B cell (primary cell): ENCODE data around the gene SLC16A12. TPM values are rescaled to one million over a fixed set of nuclear protein-coding genes. Genes with fewer than 3 reads are reported as not detected.

Experiments used
- ATAC-seq: fragments of 200-7000 bp; cut with Tn5 transposase; one replicate; pipeline ENCODE4 v1.10.0; 2021; ENCODE audit warnings: low read depth, mild to moderate bottlenecking, moderate number of reproducible peaks, moderate library complexity
- CTCF ChIA-PET: fragments of 350-600 bp; sonication (Branson Sonifier 250); formaldehyde crosslinking; loops from one replicate; lab custom pipeline; 2021; ENCODE audit warnings: antibody characterized with exemption, inconsistent platforms; lab: Charles Lee
- POLR2A ChIA-PET: fragments of 350-600 bp; sonication (Branson Sonifier 250); formaldehyde crosslinking; loops from one replicate; lab custom pipeline; 2021; ENCODE audit warnings: antibody characterized with exemption; lab: Charles Lee
- DNase-seq: peaks from one replicate; pipeline ENCODE4 v3.0.0; 2013
- H2AFZ ChIP-seq: 2 replicates; pipeline ENCODE4 v1.6.1; 2012; ENCODE audit warnings: mild to moderate bottlenecking, low read depth, low read length; ENCODE audit not compliant: insufficient read depth, poor library complexity, severe bottlenecking
- H3K27ac ChIP-seq, 2 donors: 1 replicate in 1 of 2; 2 replicates in 1 of 2; pipeline ENCODE4 v1.5.1; 2012 to 2013; ENCODE audit warnings: low read length in 2 of 2, mild to moderate bottlenecking in 2 of 2, moderate library complexity in 1 of 2
- H3K27me3 ChIP-seq, 4 experiments: fragments of 200-600 bp in 1 of 4; sonication (generic) in 1 of 4; replicated peaks in 1 of 4; 1 replicate in 2 of 4; 2 replicates in 2 of 4; pipeline versions ENCODE4 v1.6.1 to v1.7.0; 2013 to 2016; ENCODE audit warnings: low read length in 3 of 4, mild to moderate bottlenecking in 2 of 4, mixed read lengths in 1 of 4, moderate library complexity in 1 of 4; ENCODE audit not compliant: insufficient read depth in 4 of 4, control insufficient read depth in 3 of 4; ENCODE audit errors: control extremely low read depth in 1 of 4
- H3K36me3 ChIP-seq, 2 experiments: replicated peaks in 1 of 2; 1 replicate in 1 of 2; 2 replicates in 1 of 2; pipeline versions ENCODE4 v1.6.1 to v1.7.1; 2013; ENCODE audit warnings: low read length in 1 of 2; ENCODE audit not compliant: insufficient read depth in 2 of 2, control insufficient read depth in 1 of 2; ENCODE audit errors: control extremely low read depth in 1 of 2, extremely low read depth in 1 of 2
- H3K4me1 ChIP-seq, 2 donors: fragments of 200-600 bp in 1 of 2; sonication (generic) in 1 of 2; 1 replicate in 1 of 2; 2 replicates in 1 of 2; pipeline versions ENCODE4 v1.5.1 to v1.6.1; 2013 to 2017; ENCODE audit warnings: low read length in 2 of 2; ENCODE audit not compliant: control insufficient read depth in 2 of 2, insufficient read depth in 2 of 2
- H3K4me2 ChIP-seq: replicated peaks from 2 replicates; pipeline ENCODE3; 2012; ENCODE audit warnings: mild to moderate bottlenecking, low read depth, low read length; ENCODE audit not compliant: poor library complexity, severe bottlenecking
- H3K4me3 ChIP-seq, 5 experiments: fragments of 200-600 bp in 1 of 5; sonication (generic) in 1 of 5; 1 replicate in 3 of 5; 2 replicates in 2 of 5; pipeline versions ENCODE4 v1.5.1 to v1.7.0; 2011 to 2016; ENCODE audit warnings: low read length in 4 of 5, mild to moderate bottlenecking in 4 of 5, low read depth in 2 of 5, control low read depth in 1 of 5, moderate library complexity in 1 of 5; ENCODE audit not compliant: insufficient read depth in 1 of 5; ENCODE audit errors: control extremely low read depth in 1 of 5, extremely low read depth in 1 of 5
- H3K79me2 ChIP-seq: fragments of 200-600 bp; sonication (generic); one replicate; pipeline ENCODE4 v1.6.0; 2016; ENCODE audit warnings: low read length; ENCODE audit not compliant: control insufficient read depth, insufficient read depth
- H3K9ac ChIP-seq: fragments of 200-600 bp; sonication (generic); 2 replicates; pipeline ENCODE4 v1.6.1; 2017; ENCODE audit warnings: mild to moderate bottlenecking, low read length, moderate library complexity
- H3K9me3 ChIP-seq, 3 donors: one replicate each; pipeline versions ENCODE4 v1.6.1 to v1.7.1; 2013; ENCODE audit warnings: low read length in 2 of 3; ENCODE audit not compliant: control insufficient read depth in 2 of 3, insufficient read depth in 1 of 3; ENCODE audit errors: control extremely low read depth in 1 of 3
- H4K20me1 ChIP-seq: 2 replicates; pipeline ENCODE4 v1.6.0; 2012; ENCODE audit warnings: mild to moderate bottlenecking, low read length; ENCODE audit not compliant: insufficient read depth, control insufficient read depth, poor library complexity, severe bottlenecking
- H3K27ac Mint-ChIP-seq: one replicate; pipeline ENCODE4 v1.8.0; 2021; ENCODE audit warnings: mixed read lengths
- H3K27me3 Mint-ChIP-seq: one replicate; pipeline ENCODE4 v1.8.0; 2021; ENCODE audit warnings: mixed read lengths
- H3K4me1 Mint-ChIP-seq: one replicate; pipeline ENCODE4 v1.8.0; 2021; ENCODE audit warnings: mixed read lengths
- H3K4me3 Mint-ChIP-seq: one replicate; pipeline ENCODE4 v1.8.0; 2021; ENCODE audit warnings: mixed read lengths
- H3K9me3 Mint-ChIP-seq: one replicate; pipeline ENCODE4 v1.8.0; 2022; ENCODE audit warnings: mixed read lengths; ENCODE audit not compliant: insufficient read depth
- CTCF ChIP-seq: fragments of 200-600 bp; IDR thresholded peaks from one replicate; pipeline ENCODE4 v1.8.0; 2022; ENCODE audit warnings: antibody characterized with exemption, mild to moderate bottlenecking
- EZH2 ChIP-seq: IDR thresholded peaks from 2 replicates; pipeline ENCODE4 v1.6.1; 2012; ENCODE audit warnings: borderline replicate concordance, low read depth, mild to moderate bottlenecking, moderate library complexity, low read length; ENCODE audit not compliant: insufficient read depth, poor library complexity, severe bottlenecking
- WGBS: methylation state at CpG from one replicate; pipeline ENCODE4 v1.1.5; 2013; ENCODE audit warnings: missing lambda C conversion rate; ENCODE audit not compliant: insufficient coverage; 5-methylcytosine and 5-hydroxymethylcytosine counted together
- intact Hi-C: fragments of 100-400 bp; cut with micrococcal nuclease; formaldehyde crosslinking; loops from one replicate; pipeline ENCODE4 v1.10.0; 2022
- polyA plus RNA-seq: library from polyadenylated mRNA; depleted of rRNA; stranded (reverse); fragments of >200 nt; gene quantifications from 2 replicates; pipeline ENCODE4 v1.2.3, GENCODE V29; 2012
- total RNA-seq, 2 donors: library from RNA; stranded (reverse); fragments of 120-200 nt in 1 of 2; gene quantifications; 1 replicate in 1 of 2; 2 replicates in 1 of 2; pipeline versions ENCODE4 v1.2.3 to v1.2.4, GENCODE V29; 2013 to 2022

The SLC16A12 gene
- total and polyA plus RNA-seq, 2 donors (not counting 1 experiment from before 2014, with no cell fraction given) = not detected

- Histone ChIP-seq H3K36me3 (no peaks in the 10 kb centered on the region), H3K9ac (no peak overlapping the region), H3K4me2 (no peak overlapping the region), H3K4me3 (no peak overlapping the region), H3K27me3 (peaks cover 0 to 7% (median 3%) of the 10 kb centered on the region in 4 experiments), H3K27ac (no peak overlapping the region), H4K20me1 (no peaks in the 10 kb centered on the region), H3K9me3 (peaks cover 0 to 7% (median 1%) of the 10 kb centered on the region in 3 donors), H3K4me1 (no peaks in the 10 kb centered on the region), H3K79me2 (no peaks in the 10 kb centered on the region), H2AFZ (no peak overlapping the region)
- peaks cover 3% of the 10 kb centered on the region for H3K9me3 Mint-ChIP-seq
- DNase-seq = no peak
- no peaks in the 10 kb centered on the region for H3K4me1 Mint-ChIP-seq
- H3K27me3 Mint-ChIP-seq = peaks cover 45% of the 10 kb centered on the region
- no CpG with 5 or more reads among the region's 1 CpG for WGBS
- TF ChIP-seq EZH2 (no peak), CTCF (no peak)
- ATAC-seq = no peak
- ChIA-PET POLR2A (no interaction called here), CTCF (no interaction called here)
- intact Hi-C loops = no loop called here
- H3K4me3 Mint-ChIP-seq = no peak overlapping the region
- no peak overlapping the region for H3K27ac Mint-ChIP-seq
Measured at GRCh38 chr10:89442289-89442688, 93.1 kb downstream of the SLC16A12 start.

- CTCF ChIA-PET = interaction anchor here (1.1 to 1.3 kb wide), 2 partner anchors 11 to 12 kb away, joined by 3 read pairs; no protein-coding TSS in a partner anchor
- H3K79me2 ChIP-seq = no peaks in the 10 kb centered on the region
- H3K4me1 Mint-ChIP-seq = no peaks in the 10 kb centered on the region
- peaks cover 38% of the 10 kb centered on the region for H3K27me3 Mint-ChIP-seq
- no peak overlapping the region for H3K27ac Mint-ChIP-seq
- TF ChIP-seq CTCF (no peak), EZH2 (no peak)
- no peaks in the 10 kb centered on the region for H3K36me3 ChIP-seq
- H3K4me3 Mint-ChIP-seq = no peak overlapping the region
- intact Hi-C loops = no loop called here
- no peaks in the 10 kb centered on the region for H3K4me1 ChIP-seq
- no peak overlapping the region for H3K9ac ChIP-seq
- no peak overlapping the region for H3K4me2 ChIP-seq
- ATAC-seq (no peak), DNase-seq (no peak)
- POLR2A ChIA-PET = no interaction called here
- H3K4me3 ChIP-seq = no peak overlapping the region
- no peak overlapping the region for H2AFZ ChIP-seq
- no CpG with 5 or more reads among the region's 4 CpGs for WGBS
- no peaks in the 10 kb centered on the region for H4K20me1 ChIP-seq
- peaks cover 0 to 13% (median 5%) of the 10 kb centered on the region in 4 experiments for H3K27me3 ChIP-seq
- peaks cover 0 to 7% (median 1%) of the 10 kb centered on the region in 3 donors for H3K9me3 ChIP-seq
- no peak overlapping the region for H3K27ac ChIP-seq
- no peaks in the 10 kb centered on the region for H3K9me3 Mint-ChIP-seq
Measured at GRCh38 chr10:89440226-89441009, 95.0 kb downstream of the SLC16A12 start.
